ENCODE results near the gene FERMT3. TPM values are rescaled to one million over a fixed set of nuclear protein-coding genes. Genes with fewer than 3 reads are reported as not detected.

The FERMT3 gene
- total RNA-seq, 4 donors from 2014 or later, result 2.8 to 10.4 (median 6.1) TPM

- DNase-seq (peak in 1 of 2 donors; percentile 44), ATAC-seq (no peak)
- Histone ChIP-seq H3K4me3 (peak overlapping the region; percentile 82 to 98 (median 92)), H3K27ac (peak overlapping the region; percentile 94 to 99 (median 98)), H3K36me3 (peaks cover 0 to 15% of the 10 kb centered on the region in 2 donors), H3K4me1 (peaks cover 22% of the 10 kb centered on the region in 2 donors), H3K9me3 (no peaks in the 10 kb centered on the region), H3K27me3 (no peaks in the 10 kb centered on the region)
- intact Hi-C loops (cut with DNase I; ENCODE audit: low total_unique reads) (no loop called here), in situ Hi-C loops (cut with MboI; ENCODE audit: low sequenced_read_pairs in 4 of 4) (no loop called here)
- no peak for TF ChIP-seq POLR2A (IDR thresholded peaks at IDR 0.05)
- TF ChIP-seq CTCF (IDR thresholded peaks at IDR 0.05 in 4 of 5, conservative IDR thresholded peaks at IDR 0.05 in 1 of 5), result no peak
Observed at GRCh38 chr11:64268025-64268892, 61.7 kb downstream of the FERMT3 start.

GRCh38 chr11:64268893-64269539, 62.5 kb downstream of the FERMT3 start:
- Histone ChIP-seq H3K27ac (peak overlapping the region; percentile 94 to 99 (median 98)), H3K27me3 (no peaks in the 10 kb centered on the region), H3K4me1 (peaks cover 22% of the 10 kb centered on the region in 2 donors), H3K9me3 (no peaks in the 10 kb centered on the region), H3K36me3 (peaks cover 0 to 12% of the 10 kb centered on the region in 2 donors), H3K4me3 (peak overlapping the region; percentile 82 to 98 (median 92))
- in situ Hi-C loops (cut with MboI; ENCODE audit: low sequenced_read_pairs in 4 of 4), result no loop called here
- peak in 1 of 2 donors; percentile 72 for DNase-seq
- ATAC-seq, result peak; percentile 1 to 25
- intact Hi-C loops (cut with DNase I; ENCODE audit: low total_unique reads), result loop anchor here (1.0 kb wide), 2 partner anchors 18 to 65 kb away; partner anchors contain the start of gene PLCB3
- TF ChIP-seq CTCF (IDR thresholded peaks at IDR 0.05 in 4 of 5, conservative IDR thresholded peaks at IDR 0.05 in 1 of 5) (no peak), POLR2A (IDR thresholded peaks at IDR 0.05) (no peak)

GRCh38 chr11:64269540-64270220, 63.2 kb downstream of the FERMT3 start:
- in situ Hi-C loops (cut with MboI; ENCODE audit: low sequenced_read_pairs in 4 of 4) (no loop called here), intact Hi-C loops (cut with DNase I; ENCODE audit: low total_unique reads) (loop anchor here (1.0 to 5.0 kb wide), 7 partner anchors 15 to 82 kb away; partner anchors contain the start of genes BAD, FKBP2, PLCB3 and STIP1)
- peaks cover 22% of the 10 kb centered on the region in 2 donors for H3K4me1 ChIP-seq
- peak; percentile 99 for DNase-seq
- peaks cover 0 to 12% of the 10 kb centered on the region in 2 donors for H3K36me3 ChIP-seq
- H3K4me3 ChIP-seq, result peak overlapping the region; percentile 82 to 100 (median 93)
- H3K9me3 ChIP-seq, result no peaks in the 10 kb centered on the region
- peak overlapping the region; percentile 94 to 99 (median 98) for H3K27ac ChIP-seq
- no peaks in the 10 kb centered on the region for H3K27me3 ChIP-seq
- TF ChIP-seq CTCF (IDR thresholded peaks at IDR 0.05 in 4 of 5, conservative IDR thresholded peaks at IDR 0.05 in 1 of 5) (peak in 3 of 5 experiments; percentile 11 to 22 (median 16)), POLR2A (IDR thresholded peaks at IDR 0.05) (peak; percentile 35 to 47)
- peak; percentile 84 to 91 for ATAC-seq

Other genes starting within 250 kb of the FERMT3 start
- gene COX8A, start 232.1 kb upstream of the FERMT3 start, total RNA-seq, result 1,000 to 10,000 TPM in 2 of 4 donors, 100 to 1,000 TPM in 2; 812 to 1,326 (median 983) TPM
- 10 to 100 TPM; 48.0 to 70.3 (median 59.5) TPM for gene OTUB1, start 220.3 kb upstream of the FERMT3 start, total RNA-seq
- gene FLRT1, start 170.8 kb upstream of the FERMT3 start, total RNA-seq, result not detected
- gene MACROD1, start 40.6 kb upstream of the FERMT3 start, total RNA-seq, result 100 to 1,000 TPM; 162 to 308 (median 205) TPM
- 100 to 1,000 TPM; 141 to 193 (median 168) TPM for gene STIP1, start 20.6 kb upstream of the FERMT3 start, total RNA-seq
- gene TRPT1, start 19.5 kb downstream of the FERMT3 start, total RNA-seq, result 100 to 1,000 TPM in 3 of 4 donors, 10 to 100 TPM in 1; 80.9 to 231 (median 139) TPM
- 10 to 100 TPM; 32.3 to 70.7 (median 53.4) TPM for gene NUDT22, start 19.6 kb downstream of the FERMT3 start, total RNA-seq
- gene DNAJC4, start 23.8 kb downstream of the FERMT3 start, total RNA-seq, result 10 to 100 TPM; 13.8 to 30.0 (median 18.9) TPM
- 10 to 100 TPM; 33.6 to 87.5 (median 58.2) TPM for gene VEGFB, start 27.9 kb downstream of the FERMT3 start, total RNA-seq
- 10 to 100 TPM; 20.2 to 54.7 (median 27.6) TPM for gene FKBP2, start 34.4 kb downstream of the FERMT3 start, total RNA-seq
- 100 to 1,000 TPM; 144 to 444 (median 237) TPM for gene PPP1R14B, start 40.2 kb downstream of the FERMT3 start, total RNA-seq
- gene PLCB3, start 44.8 kb downstream of the FERMT3 start, total RNA-seq, result 1 to 10 TPM; 4.7 to 9.7 (median 6.2) TPM
- gene BAD, start 77.9 kb downstream of the FERMT3 start, total RNA-seq, result 10 to 100 TPM; 27.8 to 88.0 (median 76.3) TPM
- gene GPR137, start 79.1 kb downstream of the FERMT3 start, total RNA-seq, result 10 to 100 TPM; 13.8 to 28.9 (median 20.4) TPM
- not detected for gene KCNK4, start 84.6 kb downstream of the FERMT3 start, total RNA-seq
- gene CATSPERZ, start 93.6 kb downstream of the FERMT3 start, total RNA-seq, result not detected
- gene ESRRA, start 98.8 kb downstream of the FERMT3 start, total RNA-seq, result 100 to 1,000 TPM; 192 to 471 (median 260) TPM
- 100 to 1,000 TPM; 133 to 226 (median 194) TPM for gene TRMT112, start 110.8 kb downstream of the FERMT3 start, total RNA-seq
- gene PRDX5, start 111.4 kb downstream of the FERMT3 start, total RNA-seq, result 100 to 1,000 TPM; 170 to 257 (median 219) TPM
- gene CCDC88B, start 133.5 kb downstream of the FERMT3 start, total RNA-seq, result 1 to 10 TPM in 3 of 4 donors, under 1 TPM in 1; 0.98 to 5.2 (median 2.1) TPM
- 10 to 100 TPM; 16.6 to 27.0 (median 17.2) TPM for gene RPS6KA4, start 152.4 kb downstream of the FERMT3 start, total RNA-seq

Measured in gastrocnemius medialis (tissue), 4 donors.